Myocyte (in vitro differentiated cells): ENCODE data around the gene IFT74. TPM values are rescaled to one million over a fixed set of nuclear protein-coding genes. Genes with fewer than 3 reads are reported as not detected.
A peak's percentile ranks its signal among the peaks of the same experiment; 100 is the strongest.

ENCODE experiments used
- DNase-seq: peaks from one replicate; pipeline ENCODE4 v3.0.0-alpha.2; 2012; ENCODE audit warnings: low read depth
- total RNA-seq: library from RNA; depleted of rRNA; stranded (reverse); fragments of >200 nt; gene quantifications from 2 replicates; pipeline ENCODE4 v1.2.3, GENCODE V29; 2014

The IFT74 gene
- total RNA-seq, 1 donor from 2014 or later, result 20.0 TPM

DNA sequence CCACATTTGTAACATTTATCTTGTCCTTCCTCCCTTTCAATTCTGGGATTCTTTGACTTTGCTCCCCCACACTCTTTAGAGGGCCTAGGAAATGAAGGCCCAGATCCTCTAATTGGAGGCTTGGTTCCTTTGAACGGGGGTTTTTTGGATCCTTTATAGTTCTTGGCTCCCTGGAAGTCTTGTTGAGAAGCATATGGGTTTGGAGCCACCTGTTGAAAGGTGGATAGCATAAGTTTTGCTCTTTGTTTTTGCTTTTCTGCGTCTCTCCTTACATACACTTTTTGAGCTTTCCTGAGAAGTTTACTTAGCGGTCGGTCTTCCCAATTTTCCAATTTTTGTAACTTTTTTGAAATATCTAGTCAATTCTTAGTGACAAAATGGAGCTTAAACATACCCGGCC is 17.8 kb downstream of the IFT74 start:
- no peak for DNase-seq

DNA sequence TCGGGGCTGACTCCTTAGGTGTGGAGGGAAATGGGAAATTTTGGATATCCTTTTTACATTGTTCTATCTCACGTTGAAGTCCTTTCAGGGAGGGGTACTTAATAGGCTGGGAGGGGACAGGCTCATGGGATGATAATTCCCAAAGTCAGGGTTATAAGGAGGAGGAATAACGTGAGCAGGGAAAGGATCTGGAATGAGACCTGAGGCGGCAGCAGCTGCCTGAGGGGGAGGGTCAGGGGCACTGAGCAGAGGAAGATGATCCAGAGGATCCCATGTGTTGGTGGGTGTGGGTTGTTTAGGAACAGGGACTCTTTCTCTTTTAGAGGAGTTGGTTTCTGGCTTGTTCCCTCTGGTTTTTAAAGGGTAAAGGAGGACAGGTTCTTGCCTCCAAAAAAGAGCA is 18.7 kb downstream of the IFT74 start:
- peak; percentile 22 for DNase-seq

DNA sequence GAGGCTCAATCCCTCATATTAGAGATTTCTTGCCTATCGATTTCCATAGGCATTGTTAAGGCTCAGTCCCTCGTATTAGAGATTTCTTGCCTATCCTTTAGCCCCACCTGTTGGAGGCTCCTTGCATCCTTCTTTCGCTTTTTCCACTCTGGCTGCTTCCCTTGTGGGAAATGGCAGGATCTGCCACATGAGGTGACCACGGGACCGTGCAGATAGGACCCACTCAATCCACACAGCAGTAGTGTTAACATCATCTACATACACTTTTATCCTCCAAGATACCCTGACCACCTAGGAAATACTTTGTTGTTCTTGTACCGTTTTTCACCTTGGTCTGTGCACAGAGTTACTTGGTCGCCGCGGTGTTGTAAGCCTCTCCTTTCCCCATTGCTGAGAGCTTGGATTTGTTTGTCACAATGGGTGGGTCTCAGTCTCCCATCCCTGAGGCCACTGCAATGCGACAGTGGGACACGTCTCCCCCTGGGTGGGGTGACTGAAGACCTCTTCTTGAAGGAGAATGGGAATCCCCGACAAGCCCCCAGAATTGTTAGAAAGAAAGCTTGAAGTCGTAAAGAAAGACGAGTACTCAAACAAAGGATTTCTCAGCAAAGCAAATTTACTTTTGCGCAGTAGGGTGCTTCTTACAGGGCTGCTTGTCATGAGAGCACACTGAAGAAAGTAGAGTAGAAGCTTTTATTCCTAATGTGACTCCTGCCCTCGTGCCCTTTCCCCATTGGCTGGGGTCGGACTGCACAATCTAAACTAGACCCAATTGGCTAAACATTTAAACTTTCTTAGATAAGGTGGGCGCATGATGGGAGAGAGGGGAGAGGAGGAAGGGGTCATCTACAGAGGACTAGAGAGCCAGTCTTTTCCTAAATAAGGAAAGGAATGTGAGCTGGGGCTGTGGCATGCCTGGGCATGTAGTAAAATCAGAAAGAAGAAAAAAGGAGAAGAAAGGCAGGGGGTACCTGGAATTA is 19.8 kb downstream of the IFT74 start:
- peak; percentile 34 for DNase-seq

DNA sequence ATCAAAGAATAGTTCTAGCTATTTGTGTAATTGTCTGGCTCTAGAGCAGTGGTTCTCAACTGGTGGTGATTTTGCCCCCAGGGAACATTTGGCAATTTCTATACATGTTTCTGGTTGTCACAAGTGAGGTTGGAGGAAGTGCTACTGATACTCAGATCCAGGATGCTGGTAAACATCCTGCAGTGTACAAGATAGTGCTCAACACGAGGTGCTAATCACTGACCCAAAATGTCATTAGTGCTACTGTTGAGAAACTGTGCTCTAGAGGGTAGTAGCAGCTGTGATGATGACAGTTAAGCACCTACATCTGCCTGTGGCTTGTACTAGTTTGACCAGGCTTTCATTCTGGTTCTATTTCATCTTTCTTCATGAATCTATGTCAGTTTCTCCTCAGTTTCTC is 27.1 kb downstream of the IFT74 start:
- no peak for DNase-seq

DNA sequence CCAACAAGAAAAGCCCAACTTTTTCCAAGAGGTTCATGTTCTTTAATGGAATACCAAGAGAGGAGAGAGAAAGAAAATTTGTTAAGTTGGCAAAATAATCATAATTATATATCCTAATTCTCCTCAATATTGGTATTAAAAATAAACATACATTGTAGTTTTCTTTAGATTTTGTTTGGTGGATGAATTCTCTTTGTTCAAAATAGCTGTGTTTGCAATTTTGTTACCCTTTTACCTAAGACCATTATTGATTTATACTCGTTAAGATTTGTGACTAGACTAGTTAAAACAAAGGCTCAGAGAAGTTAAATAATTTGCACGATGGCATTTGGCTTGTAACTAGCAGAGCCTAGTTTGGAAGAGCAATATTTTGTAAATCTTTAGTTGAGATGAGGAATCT is 39.6 kb downstream of the IFT74 start:
- no peak for DNase-seq

DNA sequence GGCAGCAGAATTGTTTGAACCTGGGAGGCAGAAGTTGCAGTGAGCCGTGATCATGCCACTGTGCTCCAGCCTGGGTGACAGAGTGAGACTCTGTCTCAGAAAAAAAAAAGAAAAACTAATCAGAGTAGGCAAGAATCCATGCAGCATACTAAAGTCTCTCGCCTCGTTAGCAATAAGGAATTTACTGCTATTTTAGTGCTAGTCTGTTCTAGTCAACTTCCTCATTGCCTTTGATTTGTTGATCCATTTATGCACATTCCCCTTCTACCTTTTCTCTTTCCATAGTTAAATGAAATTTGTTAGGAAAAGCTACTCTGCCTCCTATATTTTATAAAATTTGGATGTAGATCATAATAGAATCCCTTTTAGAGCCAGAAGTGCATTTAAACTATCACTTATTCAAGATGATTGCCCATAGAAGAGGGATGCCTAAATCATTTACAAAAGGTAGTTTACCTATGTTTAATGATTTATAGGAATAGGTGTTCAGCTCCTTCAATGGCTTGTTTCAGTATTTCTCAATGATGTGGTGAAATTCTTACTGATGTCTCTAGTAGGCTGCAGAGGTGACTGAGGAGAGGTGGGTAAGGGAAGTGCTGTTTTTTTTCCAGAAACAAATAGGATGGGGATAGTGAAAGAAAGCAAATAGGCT is 47.3 kb downstream of the IFT74 start:
- no peak for DNase-seq

DNA sequence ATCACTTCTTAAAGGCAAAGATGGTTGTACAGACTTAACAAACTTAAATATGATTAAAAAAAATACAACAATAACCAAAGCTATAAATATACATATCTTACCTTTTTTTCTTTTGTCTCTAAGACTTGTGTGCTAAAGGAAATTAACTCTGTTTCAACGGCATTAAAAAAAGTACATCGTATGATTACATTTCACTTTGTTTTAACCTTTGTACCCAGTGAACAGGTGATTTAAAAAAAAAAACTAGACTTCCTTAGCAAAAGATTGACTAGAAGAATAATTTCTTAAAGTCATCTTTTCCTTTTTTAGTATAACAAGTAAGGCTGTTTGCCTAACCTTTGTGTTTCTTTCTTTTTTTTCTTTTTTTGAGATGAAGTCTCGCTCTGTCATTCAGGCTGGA is 49.3 kb downstream of the IFT74 start, which contains the start of gene LRRC19:
TSS of gene LRRC19 (minus strand) at position 182 of the 400 bp plus-strand sequence. CDS start 5,978 bp downstream, outside the sequence.
- no peak for DNase-seq

DNA sequence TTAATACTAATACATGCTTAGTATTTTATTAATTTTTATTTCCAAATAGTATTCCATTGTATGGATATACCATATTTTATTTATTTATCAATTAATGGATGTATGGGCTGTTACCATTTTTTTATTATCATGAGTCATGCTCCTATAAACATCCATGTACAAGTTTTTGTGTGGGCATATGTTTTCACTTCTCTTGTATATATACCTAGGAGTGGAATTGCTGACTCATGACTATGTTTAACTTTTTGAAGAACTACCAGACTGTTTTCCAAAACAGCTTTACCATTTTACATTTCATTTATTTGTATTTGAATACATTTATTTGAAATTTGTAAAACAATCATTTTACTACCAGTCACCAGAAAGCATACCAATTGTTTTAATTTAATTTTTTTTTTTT is 63.4 kb downstream of the IFT74 start:
- DNase-seq, result no peak

DNA sequence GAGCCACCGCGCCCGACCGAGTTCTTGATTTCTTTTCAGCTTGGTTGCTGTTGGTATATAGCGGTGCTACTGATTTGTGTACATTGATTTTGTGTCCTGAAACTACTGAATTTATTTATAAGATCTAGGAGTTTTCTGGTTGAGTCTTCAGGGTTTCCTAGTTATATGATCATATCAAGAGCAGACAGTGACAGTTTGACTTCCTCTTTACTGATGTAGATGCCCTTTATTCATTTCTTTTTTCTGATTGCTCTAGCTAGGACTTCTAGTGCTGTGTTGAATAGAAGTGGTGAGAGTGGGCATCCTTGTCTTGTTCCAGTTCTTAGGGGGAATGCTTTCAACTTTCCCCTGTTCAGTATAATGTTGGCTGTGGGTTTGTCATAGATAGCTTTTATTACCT is 66.7 kb downstream of the IFT74 start:
- DNase-seq, result no peak

DNA sequence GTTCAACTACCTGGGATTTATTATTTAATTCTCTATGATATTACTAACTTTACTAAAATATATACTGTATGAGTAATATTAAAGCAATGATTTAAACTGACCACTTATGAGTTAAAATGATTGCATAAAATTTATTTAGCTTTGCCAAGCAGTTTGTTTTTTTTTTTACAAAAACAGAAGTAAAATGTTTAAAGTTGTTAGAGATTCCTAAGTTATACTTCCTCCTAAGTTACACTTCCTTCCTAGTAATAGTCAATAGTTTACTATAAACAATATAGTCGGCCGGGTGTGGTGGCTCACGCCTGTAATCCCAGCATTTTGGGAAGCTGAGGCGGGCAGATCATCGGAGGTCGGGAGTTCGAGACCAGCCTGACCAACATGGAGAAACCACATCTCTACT is 73.0 kb downstream of the IFT74 start:
- no peak for DNase-seq

DNA sequence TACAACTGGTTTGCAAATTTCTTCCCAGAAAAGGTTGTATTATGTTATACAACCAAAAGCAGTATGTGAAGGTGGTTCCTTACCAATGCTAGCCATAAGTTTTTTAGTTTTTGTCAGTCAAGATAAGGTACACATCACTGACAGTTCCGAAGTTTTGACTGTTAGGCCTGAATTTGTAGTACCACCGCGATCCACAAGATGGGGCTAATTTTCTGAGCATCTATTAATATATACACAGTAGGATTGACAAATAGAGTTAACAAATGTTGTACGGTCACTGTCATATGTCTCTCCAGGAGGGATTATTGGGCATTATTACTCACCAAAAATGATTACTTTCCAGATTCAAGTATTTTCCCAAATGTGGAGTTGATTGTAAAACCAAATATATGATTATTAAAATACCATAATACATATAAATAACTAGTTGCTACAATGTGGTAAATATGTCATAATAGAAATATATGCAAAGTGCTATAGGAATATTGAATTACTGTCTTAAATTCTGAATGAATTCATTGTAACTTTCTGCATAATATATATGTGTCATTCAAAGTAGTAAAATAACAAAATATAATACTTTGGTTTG is 77.7 kb downstream of the IFT74 start:
- peak; percentile 68 for DNase-seq

DNA sequence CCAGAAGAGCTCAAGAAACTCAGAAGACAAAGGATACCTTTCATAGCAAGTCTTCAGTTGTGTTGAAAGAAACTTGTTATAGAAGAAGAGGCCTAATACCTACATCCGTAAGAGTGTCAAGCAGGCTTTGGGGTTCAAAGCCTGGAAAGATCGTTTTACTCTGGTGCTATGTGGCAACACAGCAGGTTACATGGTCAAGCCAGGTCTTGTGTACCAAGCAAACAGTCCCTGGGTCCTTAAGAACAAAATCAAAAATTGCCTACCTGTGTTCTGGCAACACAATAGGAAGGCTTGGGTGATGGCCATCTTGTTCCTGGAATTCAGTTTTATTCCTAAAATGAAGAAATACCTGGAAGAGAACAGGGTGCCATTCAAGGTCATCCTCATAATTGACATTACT is 81.3 kb downstream of the IFT74 start:
- no peak for DNase-seq

DNA sequence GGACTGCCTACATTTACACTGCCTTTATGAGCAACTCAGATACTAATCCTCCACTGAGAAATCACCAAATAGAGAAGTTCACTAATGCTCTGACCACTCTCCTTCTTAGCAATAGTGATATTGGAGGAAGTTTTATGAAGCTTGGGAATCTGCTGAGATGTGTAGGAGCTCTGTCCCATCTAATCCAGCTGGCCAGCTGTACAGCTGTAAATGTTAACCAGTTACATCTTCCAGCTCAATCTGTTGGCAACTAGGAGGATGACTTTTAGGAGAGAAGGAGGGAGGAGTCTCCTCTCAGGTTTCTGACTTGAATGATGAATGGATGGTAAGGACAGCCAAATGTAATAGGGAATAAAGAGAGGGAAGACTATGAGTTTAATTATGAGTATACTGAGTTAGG is 85.5 kb downstream of the IFT74 start:
- DNase-seq, result no peak

DNA sequence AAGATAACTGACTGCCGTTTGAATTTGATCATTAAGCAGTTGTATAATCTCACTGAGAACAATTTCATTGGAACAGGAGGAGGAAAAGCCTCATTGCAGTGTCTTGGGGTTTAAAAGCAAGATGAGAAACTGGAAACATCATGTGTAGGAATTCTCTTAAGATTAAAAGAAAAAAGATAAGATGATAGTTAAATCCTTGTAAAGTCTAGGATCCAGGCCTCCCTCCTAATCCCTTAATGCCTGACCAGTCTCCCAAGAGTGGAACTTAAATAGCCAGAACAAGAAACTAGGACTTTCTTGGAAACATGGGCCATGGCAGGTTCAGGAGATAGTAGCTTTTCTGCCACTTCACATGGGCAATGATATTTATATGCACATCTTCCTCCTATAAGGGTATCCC is 86.3 kb downstream of the IFT74 start:
- no peak for DNase-seq

DNA sequence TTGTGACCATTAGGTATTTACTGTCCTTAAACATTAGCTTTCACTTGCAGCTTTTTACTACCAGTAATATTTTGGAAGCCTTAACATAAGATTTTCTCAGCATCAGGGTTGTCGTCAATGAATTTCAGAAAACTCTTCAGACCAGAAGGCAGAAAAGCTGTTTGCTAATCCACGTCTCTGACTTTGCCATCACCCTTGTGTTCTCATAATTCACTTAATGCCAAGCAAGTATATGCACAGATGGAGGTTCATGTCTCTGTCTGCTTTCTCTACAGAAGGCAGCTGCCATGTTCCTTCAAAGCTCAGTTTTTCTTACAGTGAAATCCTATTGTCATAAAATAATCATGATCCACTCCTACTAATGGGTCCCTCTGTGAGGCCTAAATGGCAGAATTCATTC is 87.0 kb downstream of the IFT74 start:
- no peak for DNase-seq

DNA sequence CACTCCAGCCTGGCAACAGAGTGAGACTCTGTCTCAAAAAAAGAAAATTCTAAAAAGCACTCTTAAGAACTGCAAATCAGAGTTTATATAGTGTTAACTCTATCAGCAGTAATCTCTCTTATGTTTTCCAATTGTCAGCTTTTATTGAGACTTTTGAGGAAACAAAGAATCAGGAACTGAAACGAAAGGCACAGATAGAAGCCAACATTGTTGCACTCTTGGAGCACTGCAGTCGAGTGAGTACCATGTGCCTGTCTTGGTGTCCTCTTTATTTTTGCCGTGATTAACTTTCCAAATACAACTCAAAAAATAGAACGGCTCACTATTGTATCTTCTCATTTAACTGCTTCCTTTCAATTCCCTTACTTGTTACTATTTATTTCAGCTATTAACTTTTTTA is 90.9 kb downstream of the IFT74 start:
- DNase-seq, result no peak

DNA sequence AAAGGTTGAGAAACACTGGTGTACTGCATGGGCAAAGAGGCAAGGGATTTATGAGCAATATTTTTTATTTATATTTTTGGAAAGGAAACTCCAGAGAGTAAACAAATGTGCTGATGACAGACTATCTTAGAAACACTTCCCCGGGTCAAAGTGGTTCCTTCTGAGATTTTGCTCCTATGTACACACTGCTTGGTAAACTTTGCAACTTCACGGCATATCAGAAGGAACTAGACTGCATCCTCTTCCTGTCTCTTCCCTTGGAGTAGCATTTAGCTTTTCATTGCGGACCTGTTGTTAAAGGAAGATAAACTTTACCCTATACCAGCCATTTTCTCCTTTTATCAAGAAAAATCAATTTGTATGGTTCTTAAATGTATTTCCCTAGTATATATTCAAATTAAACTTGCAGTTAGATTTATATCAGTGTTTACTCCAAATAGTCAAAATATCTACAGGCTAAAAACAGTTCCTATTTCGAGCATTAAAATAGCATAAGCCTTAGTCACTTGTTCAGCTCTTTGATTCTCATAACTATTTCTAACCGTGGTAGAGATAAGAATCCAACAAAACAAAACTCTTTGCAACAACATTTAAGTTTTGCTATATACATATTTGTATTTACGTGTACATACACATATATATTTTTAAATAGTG is 97.3 kb downstream of the IFT74 start:
- DNase-seq, result peak; percentile 24

DNA sequence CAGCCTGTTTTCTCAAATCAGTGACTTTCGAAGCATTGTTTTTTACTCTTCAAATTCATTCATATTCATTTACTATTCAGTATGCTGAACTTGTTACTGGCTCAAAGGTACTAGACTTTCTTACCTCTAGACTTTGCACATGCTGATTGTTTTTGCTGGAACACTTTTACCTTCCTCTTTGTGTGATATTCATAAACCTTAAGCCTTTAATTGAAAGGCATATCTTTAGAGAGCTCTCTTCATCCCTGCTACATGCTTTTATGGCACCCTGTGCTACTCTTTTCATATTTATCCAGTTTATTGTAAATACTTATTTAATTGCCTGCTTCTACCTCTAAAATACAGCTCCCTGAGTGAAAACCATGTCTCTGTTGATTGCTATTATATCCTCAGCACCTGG is 97.9 kb downstream of the IFT74 start:
- no peak for DNase-seq

DNA sequence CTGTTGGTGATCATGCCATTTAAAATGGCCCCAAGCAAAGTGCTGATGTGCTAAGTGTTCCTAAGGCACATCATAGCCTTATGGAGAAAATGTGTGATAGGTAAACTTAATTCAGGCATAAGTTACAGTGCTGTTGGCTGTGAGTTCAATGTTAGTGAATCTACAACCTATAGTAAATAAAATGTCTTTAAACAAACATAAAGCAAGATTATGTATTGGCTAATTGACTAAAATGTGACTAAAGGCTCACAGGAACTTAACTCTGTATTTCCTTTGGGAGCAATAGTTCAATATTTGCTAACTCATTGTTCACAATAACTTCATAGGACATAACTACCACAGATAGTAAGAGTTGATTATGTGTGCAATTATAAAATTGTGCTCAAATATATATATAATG is 98.6 kb downstream of the IFT74 start:
- no peak for DNase-seq

DNA sequence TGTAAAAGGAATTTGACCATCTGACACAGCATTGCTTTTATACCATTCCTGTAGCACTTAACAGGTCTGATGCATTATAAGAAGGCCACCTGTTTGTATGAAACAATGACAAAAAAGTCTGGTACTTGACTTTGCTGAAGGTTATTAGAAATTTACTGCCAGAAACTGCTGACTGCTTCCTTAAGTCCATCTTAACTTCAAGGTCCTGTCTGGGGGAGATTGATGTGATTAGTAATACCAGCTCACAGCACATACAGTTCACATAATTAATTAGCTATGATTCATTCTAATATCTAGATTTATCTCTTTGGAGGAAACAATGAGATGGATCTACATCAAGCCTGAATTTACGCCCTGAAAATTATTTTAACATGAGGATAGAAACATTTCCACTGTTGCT is 103.2 kb downstream of the IFT74 start:
- no peak for DNase-seq

DNA sequence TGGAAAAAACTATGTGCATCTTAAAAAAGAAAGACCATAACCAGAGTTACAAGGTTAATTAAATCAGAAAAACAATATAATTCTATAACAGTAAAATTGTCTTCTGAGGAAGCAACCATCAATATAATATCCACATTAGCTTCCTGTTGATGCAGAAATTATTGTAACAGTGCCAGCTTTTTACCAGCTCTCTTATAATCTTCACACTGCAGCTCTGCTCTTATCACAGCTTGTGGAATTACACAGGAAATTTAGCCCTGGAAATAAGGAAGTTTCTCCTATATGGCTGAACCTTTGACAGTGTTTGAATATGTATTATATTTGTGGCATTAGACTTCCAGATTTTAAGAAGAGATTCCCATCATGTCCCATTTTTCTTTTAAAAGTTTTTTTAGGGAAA is 103.7 kb downstream of the IFT74 start:
- no peak for DNase-seq

DNA sequence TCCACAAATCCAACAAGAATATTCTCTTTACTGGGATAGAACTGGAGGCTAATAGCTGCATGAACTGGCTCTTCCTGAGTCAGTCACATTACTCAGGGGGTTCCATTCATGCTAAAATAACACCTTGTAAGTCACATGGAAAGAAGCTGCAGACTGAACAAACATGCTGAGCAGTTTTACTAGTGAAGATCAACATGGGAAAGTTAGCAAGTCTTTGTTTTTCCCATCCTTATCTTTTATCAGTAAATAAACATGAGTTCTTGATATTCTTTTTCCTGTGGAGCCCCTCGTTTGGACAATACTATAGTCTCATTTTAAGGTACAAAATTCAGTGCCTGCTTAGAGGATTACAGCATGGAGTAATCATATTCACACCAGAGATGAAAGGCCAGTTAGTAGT is 109.1 kb downstream of the IFT74 start:
- no peak for DNase-seq
